Activated naive CD8-positive, alpha-beta T cell treated with anti-CD3 and anti-CD28 coated beads, Interleukin-2, amount 50 U/mL, for 16 hours (primary cell): Measurements from ENCODE around the gene SH2D3A.
"Not testable (repeated sequence)": the region's sequence is repeated elsewhere in the genome, so short reads cannot be mapped to it uniquely, and the experiment has no call there.

Experiments used
- DNase-seq: peaks from one replicate; pipeline ENCODE4 v3.0.0-alpha.2; 2020; ENCODE audit warnings: low read depth, low spot score

SH2D3A gene

GRCh38 chr19:6761053-6761676 lies 6.1 kb downstream of the SH2D3A start:
- DNase-seq, result no peak

GRCh38 chr19:6760606-6761005 lies 6.6 kb downstream of the SH2D3A start:
- no peak for DNase-seq

- DNase-seq, result no peak
Measured at GRCh38 chr19:6754653-6755463, 12.4 kb downstream of the SH2D3A start.

GRCh38 chr19:6754136-6754535 lies 13.1 kb downstream of the SH2D3A start:
- no peak for DNase-seq

- peak; percentile 77 for DNase-seq
Measured at GRCh38 chr19:6753178-6754031, 13.8 kb downstream of the SH2D3A start.

GRCh38 chr19:6752256-6753177 lies 14.7 kb downstream of the SH2D3A start:
- DNase-seq, result no peak

- DNase-seq, result no peak
Measured at GRCh38 chr19:6751189-6751588, 16.0 kb downstream of the SH2D3A start.

- DNase-seq, result no peak
Measured at GRCh38 chr19:6750062-6750461, 17.2 kb downstream of the SH2D3A start.

GRCh38 chr19:6748543-6748942 lies 18.7 kb downstream of the SH2D3A start:
- not testable (repeated sequence) for DNase-seq

GRCh38 chr19:6745965-6746364 lies 21.3 kb downstream of the SH2D3A start:
- no peak for DNase-seq

GRCh38 chr19:6744381-6745301 lies 22.6 kb downstream of the SH2D3A start:
- DNase-seq, result no peak

GRCh38 chr19:6743714-6744380 lies 23.4 kb downstream of the SH2D3A start:
- DNase-seq, result no peak

- DNase-seq, result no peak
Measured at GRCh38 chr19:6743066-6743465, 24.2 kb downstream of the SH2D3A start.

GRCh38 chr19:6740589-6741343 lies 26.5 kb downstream of the SH2D3A start:
- DNase-seq, result no peak

- no peak for DNase-seq
Measured at GRCh38 chr19:6739883-6740588, 27.2 kb downstream of the SH2D3A start.

GRCh38 chr19:6739390-6739882 lies 27.8 kb downstream of the SH2D3A start, which contains the start of gene TRIP10:
Gene TRIP10, plus strand, starts transcription at chr19:6739680. Its CDS starts 82 bp downstream, at chr19:6739762.
- peak; percentile 52 for DNase-seq

GRCh38 chr19:6738787-6739389 lies 28.3 kb downstream of the SH2D3A start:
- DNase-seq, result no peak
